DND-41 (cell line): ENCODE measurements around the gene MYO1D.

Source experiments
- EZH2 ChIP-seq: IDR thresholded peaks from 3 replicates; pipeline ENCODE4 v1.6.1; 2012; ENCODE audit warnings: borderline replicate concordance, low read depth, mild to moderate bottlenecking, moderate library complexity, low read length, inconsistent platforms; ENCODE audit not compliant: severe bottlenecking
- TF ChIP-seq, protein P1 (sequence below): IDR thresholded peaks from 2 replicates; pipeline ENCODE4 v1.5.1; 2012; ENCODE audit warnings: borderline replicate concordance, low read length, moderate library complexity, mild to moderate bottlenecking; ENCODE audit not compliant: poor library complexity, severe bottlenecking; ENCODE audit errors: extremely low read depth

DNA sequence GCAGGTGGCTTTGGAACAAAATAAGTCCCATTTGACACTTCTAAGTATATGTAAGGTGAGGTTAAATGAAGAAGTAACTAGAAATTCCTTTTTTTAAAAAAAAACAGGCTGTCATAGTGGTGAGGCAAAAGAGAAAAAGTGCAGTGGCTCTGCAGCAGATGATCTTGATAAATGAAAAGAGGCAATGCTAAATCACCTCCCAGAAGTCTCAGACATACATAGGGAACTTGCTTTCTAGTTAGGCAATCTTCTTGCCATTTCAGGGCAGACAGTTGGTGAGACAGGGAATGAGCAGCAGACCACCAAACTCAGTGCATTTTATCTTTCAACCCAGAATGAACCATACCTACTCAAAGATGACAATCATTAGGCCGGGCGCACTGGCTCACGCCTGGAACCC is 90.8 kb downstream of the MYO1D start:
- TF ChIP-seq, protein P1, sequence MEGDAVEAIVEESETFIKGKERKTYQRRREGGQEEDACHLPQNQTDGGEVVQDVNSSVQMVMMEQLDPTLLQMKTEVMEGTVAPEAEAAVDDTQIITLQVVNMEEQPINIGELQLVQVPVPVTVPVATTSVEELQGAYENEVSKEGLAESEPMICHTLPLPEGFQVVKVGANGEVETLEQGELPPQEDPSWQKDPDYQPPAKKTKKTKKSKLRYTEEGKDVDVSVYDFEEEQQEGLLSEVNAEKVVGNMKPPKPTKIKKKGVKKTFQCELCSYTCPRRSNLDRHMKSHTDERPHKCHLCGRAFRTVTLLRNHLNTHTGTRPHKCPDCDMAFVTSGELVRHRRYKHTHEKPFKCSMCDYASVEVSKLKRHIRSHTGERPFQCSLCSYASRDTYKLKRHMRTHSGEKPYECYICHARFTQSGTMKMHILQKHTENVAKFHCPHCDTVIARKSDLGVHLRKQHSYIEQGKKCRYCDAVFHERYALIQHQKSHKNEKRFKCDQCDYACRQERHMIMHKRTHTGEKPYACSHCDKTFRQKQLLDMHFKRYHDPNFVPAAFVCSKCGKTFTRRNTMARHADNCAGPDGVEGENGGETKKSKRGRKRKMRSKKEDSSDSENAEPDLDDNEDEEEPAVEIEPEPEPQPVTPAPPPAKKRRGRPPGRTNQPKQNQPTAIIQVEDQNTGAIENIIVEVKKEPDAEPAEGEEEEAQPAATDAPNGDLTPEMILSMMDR = no peak
- no peak for TF ChIP-seq EZH2
